Fibroblast of the aortic adventitia (primary cell): ENCODE measurements around the gene ANKMY1. TPM values are rescaled to one million over a fixed set of nuclear protein-coding genes. Genes with fewer than 3 reads are reported as not detected.

Experiments
- DNase-seq: peaks from one replicate; pipeline ENCODE4 v3.0.0-alpha.2; 2010; ENCODE audit warnings: low read depth
- H3K4me3 ChIP-seq: 2 replicates; pipeline ENCODE4 v1.5.1; 2011; ENCODE audit warnings: low read depth, mild to moderate bottlenecking, control low read depth, low read length, moderate library complexity
- total RNA-seq: library from RNA; depleted of rRNA; stranded (reverse); fragments of >200 nt; gene quantifications from 2 replicates; pipeline ENCODE4 v1.2.3, GENCODE V29; 2012; ENCODE audit warnings: low replicate concordance
- TF ChIP-seq, protein P1 (sequence below): IDR thresholded peaks from 2 replicates; pipeline ENCODE4 v1.5.1; 2011; ENCODE audit warnings: mild to moderate bottlenecking, low read length, control low read depth, inconsistent platforms; ENCODE audit not compliant: insufficient read depth

The ANKMY1 gene
- total RNA-seq, 1 donor, result 11.0 TPM

DNA sequence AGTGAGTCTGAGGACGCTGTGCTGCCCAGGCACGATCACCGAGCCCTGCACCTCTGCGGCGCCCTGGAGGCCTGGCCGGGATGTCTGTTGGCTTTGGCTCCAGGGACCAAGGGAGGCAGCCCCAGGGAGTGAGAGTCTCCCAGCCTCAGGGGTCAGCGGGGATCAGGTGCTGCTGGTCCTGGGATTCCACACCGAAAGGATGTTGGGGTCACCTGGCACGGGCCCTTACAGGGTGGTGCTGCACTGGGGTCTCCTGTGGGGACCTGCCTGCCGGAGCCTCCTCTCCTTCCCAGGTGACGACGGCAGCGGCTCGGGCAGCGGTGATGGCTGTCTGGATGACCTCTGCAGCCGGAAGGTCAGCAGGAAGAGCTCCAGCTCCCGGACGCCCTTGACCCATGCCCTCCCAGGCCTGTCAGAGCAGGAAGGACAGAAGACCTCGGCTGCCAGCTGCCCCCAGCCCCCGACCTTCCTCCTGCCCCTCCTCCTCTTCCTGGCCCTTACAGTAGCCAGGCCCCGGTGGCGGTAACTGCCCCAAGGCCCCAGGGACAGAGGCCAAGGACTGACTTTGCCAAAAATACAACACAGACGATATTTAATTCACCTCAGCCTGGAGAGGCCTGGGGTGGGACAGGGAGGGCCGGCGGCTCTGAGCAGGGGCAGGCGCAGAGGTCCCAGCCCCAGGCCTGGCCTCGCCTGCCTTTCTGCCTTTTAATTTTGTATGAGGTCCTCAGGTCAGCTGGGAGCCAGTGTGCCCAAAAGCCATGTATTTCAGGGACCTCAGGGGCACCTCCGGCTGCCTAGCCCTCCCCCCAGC, 91.8 kb downstream of the ANKMY1 start:
- H3K4me3 ChIP-seq, result no peak overlapping the region
- no peak for DNase-seq
- TF ChIP-seq, protein P1, sequence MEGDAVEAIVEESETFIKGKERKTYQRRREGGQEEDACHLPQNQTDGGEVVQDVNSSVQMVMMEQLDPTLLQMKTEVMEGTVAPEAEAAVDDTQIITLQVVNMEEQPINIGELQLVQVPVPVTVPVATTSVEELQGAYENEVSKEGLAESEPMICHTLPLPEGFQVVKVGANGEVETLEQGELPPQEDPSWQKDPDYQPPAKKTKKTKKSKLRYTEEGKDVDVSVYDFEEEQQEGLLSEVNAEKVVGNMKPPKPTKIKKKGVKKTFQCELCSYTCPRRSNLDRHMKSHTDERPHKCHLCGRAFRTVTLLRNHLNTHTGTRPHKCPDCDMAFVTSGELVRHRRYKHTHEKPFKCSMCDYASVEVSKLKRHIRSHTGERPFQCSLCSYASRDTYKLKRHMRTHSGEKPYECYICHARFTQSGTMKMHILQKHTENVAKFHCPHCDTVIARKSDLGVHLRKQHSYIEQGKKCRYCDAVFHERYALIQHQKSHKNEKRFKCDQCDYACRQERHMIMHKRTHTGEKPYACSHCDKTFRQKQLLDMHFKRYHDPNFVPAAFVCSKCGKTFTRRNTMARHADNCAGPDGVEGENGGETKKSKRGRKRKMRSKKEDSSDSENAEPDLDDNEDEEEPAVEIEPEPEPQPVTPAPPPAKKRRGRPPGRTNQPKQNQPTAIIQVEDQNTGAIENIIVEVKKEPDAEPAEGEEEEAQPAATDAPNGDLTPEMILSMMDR, result no peak

DNA sequence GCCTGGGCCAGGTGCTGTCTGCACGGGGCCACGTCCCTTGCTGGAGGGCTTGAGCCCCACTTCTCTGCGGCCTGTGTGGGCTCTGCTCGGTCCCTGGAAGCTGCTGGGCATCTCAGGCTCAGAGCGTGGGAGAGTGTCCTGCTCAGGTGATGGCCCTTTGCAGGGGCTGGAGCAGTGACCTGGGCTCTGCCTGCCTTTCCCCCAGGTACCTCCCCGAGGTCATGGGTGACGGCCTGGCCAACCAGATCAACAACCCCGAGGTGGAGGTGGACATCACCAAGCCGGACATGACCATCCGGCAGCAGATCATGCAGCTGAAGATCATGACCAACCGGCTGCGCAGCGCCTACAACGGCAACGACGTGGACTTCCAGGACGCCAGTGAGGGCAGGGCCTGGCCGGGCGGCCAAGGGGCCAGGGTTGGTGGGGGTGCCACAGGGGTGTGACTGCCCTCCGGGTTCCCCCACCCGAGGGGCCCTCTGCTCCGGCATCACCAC, 92.5 kb downstream of the ANKMY1 start:
- no peak overlapping the region for H3K4me3 ChIP-seq
- no peak for DNase-seq
- TF ChIP-seq, protein P1, result no peak

DNA sequence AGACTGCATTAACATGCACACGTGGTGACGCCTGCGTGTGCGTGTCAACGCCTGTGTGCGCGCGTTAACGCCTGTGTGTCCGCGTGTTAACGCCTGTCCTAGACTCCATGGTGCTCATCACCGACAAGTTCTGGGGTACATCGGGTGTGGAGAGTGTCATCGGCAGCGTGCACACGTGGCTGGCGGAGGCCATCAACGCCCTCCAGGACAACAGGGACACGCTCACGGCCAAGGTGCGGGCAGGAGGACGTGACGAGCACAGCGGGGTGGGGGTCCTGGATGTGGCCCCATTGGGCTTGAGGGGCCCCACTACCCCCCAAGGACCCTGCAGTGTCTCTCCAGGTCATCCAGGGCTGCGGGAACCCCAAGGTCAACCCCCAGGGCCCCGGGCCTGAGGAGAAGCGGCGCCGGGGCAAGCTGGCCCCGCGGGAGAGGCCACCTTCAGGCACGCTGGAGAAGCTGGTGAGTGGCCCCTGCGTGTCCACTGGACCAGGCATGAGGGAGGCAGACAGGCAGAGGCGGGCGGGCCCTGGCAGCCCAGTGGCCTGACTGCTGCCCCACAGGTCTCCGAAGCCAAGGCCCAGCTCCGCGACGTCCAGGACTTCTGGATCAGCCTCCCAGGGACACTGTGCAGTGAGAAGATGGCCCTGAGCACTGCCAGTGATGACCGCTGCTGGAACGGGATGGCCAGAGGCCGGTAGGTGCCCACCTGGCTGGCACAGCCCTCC, 93.1 kb downstream of the ANKMY1 start:
- no peak overlapping the region for H3K4me3 ChIP-seq
- TF ChIP-seq, protein P1, result no peak
- DNase-seq, result no peak

DNA sequence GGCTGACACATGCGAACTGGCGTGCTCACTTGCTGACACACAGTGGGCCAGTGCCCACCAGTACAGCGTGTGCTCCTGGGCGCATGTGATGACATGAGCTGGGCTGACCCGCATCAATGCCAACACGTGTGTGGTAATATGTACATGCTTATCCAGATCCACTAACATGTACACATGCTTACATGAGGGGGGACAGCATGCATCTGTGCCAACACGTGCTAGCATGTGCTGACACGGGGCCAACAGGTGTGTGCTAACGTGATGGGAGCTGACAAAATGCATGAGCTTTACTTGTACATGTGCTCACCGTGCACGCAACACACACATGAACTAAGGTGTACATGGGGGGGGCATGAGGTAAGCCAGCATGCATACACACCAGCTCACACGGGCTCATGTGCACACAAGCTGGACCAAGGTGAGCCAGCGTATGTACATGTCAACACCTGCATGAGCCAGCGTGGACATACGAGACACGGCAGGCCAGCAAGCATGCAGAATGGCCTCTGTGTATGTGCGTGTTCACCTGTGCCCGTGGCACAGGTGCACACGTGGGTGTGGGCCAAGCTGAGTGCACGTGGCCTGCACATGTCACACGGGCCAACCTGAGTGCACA, 93.8 kb downstream of the ANKMY1 start:
- DNase-seq, result no peak
- no peak overlapping the region for H3K4me3 ChIP-seq
- TF ChIP-seq, protein P1, result no peak

DNA sequence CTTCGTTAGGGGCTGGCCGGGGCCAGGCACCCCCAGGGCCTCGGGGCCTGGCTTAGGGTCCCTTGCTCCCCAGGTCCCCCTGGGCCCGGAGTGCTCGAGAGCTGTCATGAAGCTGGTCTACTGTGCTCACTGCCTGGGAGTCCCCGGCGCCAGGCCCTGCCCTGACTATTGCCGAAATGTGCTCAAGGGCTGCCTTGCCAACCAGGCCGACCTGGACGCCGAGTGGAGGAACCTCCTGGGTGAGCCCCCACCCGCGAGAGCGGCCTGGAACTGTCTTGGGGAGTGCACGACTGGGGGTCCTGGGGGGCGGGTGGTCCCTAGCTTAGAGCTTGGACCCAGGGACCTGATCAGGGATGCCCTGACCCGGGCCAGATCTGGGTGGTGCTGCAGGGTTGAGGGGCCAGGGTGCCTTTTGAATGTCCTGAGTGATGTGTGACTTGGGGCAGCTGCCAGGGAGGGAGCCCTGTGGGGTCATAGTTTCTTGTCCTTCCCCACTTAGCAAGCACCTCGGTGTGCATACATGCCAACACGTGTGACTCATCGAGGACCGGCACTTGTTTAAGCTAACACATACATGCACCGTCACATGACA, 94.4 kb downstream of the ANKMY1 start:
- TF ChIP-seq, protein P1, result no peak
- no peak overlapping the region for H3K4me3 ChIP-seq
- DNase-seq, result no peak

DNA sequence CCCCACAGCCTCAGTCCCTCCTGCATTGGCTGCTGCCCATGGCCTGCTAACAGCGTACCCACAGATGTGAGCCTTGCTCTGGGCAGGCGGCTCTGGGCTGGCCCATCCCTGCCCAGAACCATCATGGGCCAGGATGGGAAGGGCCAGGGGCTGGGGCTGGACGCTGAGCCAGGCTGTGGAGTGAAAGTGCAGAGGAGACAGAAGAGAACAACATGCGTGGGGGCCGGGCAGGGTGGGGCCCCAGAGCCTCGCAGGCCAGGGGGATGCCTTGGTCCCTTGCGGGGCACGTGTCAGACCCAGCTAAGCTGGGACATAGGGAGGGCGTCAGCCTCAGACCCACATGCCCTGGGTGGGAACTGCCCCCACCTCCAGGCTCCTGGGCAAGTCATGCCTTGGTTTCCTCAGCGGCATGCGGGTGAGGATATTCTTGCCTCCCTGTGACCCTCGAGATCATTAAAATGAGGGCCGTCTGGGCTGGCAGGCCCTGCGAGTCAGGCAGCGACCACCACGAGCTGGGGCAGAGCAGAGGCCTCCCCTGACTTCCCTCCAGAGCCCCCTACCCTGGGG, 95.0 kb downstream of the ANKMY1 start:
- no peak for DNase-seq
- TF ChIP-seq, protein P1, result no peak
- H3K4me3 ChIP-seq, result no peak overlapping the region
